ENCODE results near the gene KRTAP5-8.

DNA sequence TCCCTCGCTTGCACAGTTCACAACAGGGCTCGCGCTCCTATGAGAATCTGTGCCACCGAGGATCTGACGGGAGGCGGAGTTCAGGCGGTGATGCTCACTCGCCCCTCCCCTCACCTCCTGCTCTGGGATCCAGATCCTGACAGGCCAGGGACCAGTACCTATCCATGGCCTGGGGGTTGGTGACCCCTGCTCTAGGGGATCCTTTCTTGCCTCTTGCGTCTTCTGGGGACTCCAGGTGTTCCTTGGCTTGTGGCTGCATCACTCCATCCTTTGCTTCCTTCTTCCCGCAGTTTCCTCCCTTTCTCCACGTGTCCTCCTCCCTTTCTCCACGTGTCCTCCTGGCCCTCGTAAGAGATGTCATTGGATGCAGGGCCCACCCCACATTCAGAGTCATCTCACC, 41.4 kb upstream of the KRTAP5-8 start:
- TF ChIP-seq, protein P1, sequence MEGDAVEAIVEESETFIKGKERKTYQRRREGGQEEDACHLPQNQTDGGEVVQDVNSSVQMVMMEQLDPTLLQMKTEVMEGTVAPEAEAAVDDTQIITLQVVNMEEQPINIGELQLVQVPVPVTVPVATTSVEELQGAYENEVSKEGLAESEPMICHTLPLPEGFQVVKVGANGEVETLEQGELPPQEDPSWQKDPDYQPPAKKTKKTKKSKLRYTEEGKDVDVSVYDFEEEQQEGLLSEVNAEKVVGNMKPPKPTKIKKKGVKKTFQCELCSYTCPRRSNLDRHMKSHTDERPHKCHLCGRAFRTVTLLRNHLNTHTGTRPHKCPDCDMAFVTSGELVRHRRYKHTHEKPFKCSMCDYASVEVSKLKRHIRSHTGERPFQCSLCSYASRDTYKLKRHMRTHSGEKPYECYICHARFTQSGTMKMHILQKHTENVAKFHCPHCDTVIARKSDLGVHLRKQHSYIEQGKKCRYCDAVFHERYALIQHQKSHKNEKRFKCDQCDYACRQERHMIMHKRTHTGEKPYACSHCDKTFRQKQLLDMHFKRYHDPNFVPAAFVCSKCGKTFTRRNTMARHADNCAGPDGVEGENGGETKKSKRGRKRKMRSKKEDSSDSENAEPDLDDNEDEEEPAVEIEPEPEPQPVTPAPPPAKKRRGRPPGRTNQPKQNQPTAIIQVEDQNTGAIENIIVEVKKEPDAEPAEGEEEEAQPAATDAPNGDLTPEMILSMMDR (IDR thresholded peaks at IDR 0.05 in 4 of 5, conservative IDR thresholded peaks at IDR 0.05 in 1 of 5): no peak
- no peak for TF ChIP-seq POLR2A (IDR thresholded peaks at IDR 0.05)

All from gastrocnemius medialis (tissue), 4 donors.